Activated CD8-positive, alpha-beta memory T cell treated with anti-CD3 and anti-CD28 coated beads, Interleukin-2, amount 50 U/mL, for 1 hour (primary cell): Measurements from ENCODE around the gene RCAN1.

Experiments
- DNase-seq: peaks from one replicate; pipeline ENCODE4 v3.0.0-alpha.2; 2020; ENCODE audit errors: extremely low read depth

Gene RCAN1

GRCh38 chr21:34614628-34615486 is at the start of gene RCAN1:
RCAN1 (minus strand) TSS chr21:34615113; CDS start chr21:34615011, 102 bp downstream.
- DNase-seq = peak; percentile 48

- no peak for DNase-seq
Measured at GRCh38 chr21:34661848-34662247, 46.9 kb upstream of the RCAN1 start.

GRCh38 chr21:34653522-34653921 is 38.6 kb upstream of the RCAN1 start:
- no peak for DNase-seq

- DNase-seq = no peak
Measured at GRCh38 chr21:34651642-34652041, 36.7 kb upstream of the RCAN1 start.

GRCh38 chr21:34650861-34651431 is 36.0 kb upstream of the RCAN1 start:
- DNase-seq = no peak

- DNase-seq = no peak
Measured at GRCh38 chr21:34649400-34649799, 34.5 kb upstream of the RCAN1 start.

GRCh38 chr21:34648739-34649297 is 33.9 kb upstream of the RCAN1 start:
- no peak for DNase-seq

GRCh38 chr21:34647555-34647954 is 32.6 kb upstream of the RCAN1 start:
- no peak for DNase-seq

- DNase-seq = no peak
Measured at GRCh38 chr21:34644825-34645224, 29.9 kb upstream of the RCAN1 start.

GRCh38 chr21:34642211-34643075 is 27.5 kb upstream of the RCAN1 start:
- no peak for DNase-seq

- DNase-seq = no peak
Measured at GRCh38 chr21:34640858-34641257, 25.9 kb upstream of the RCAN1 start.

GRCh38 chr21:34639882-34640788 is 25.2 kb upstream of the RCAN1 start:
- DNase-seq = no peak

- DNase-seq = no peak
Measured at GRCh38 chr21:34639250-34639649, 24.3 kb upstream of the RCAN1 start.

- DNase-seq = no peak
Measured at GRCh38 chr21:34636961-34637360, 22.0 kb upstream of the RCAN1 start.

GRCh38 chr21:34635307-34635706 is 20.4 kb upstream of the RCAN1 start:
- DNase-seq = no peak

GRCh38 chr21:34632498-34632897 is 17.6 kb upstream of the RCAN1 start:
- no peak for DNase-seq

- no peak for DNase-seq
Measured at GRCh38 chr21:34630536-34631143, 15.7 kb upstream of the RCAN1 start.

GRCh38 chr21:34626131-34626530 is 11.2 kb upstream of the RCAN1 start:
- no peak for DNase-seq

GRCh38 chr21:34625030-34625593 is 10.2 kb upstream of the RCAN1 start:
- no peak for DNase-seq

GRCh38 chr21:34623516-34623915 is 8.6 kb upstream of the RCAN1 start:
- DNase-seq = no peak
